PC-3 (cell line): Measurements from ENCODE around the gene ZNF493.

Experiments
- EZH2 ChIP-seq: fragments of 300-600 bp; sonication (generic); IDR thresholded peaks from one replicate; pipeline ENCODE4 v1.6.1; 2017; ENCODE audit warnings: antibody characterized with exemption, mild to moderate bottlenecking, low read length; ENCODE audit not compliant: unreplicated experiment
- EZH2phosphoT487 ChIP-seq: fragments of 300-600 bp; sonication (generic); IDR thresholded peaks from 2 replicates; pipeline ENCODE4 v1.6.1; 2018; ENCODE audit warnings: mild to moderate bottlenecking, antibody characterized with exemption, low read length, borderline replicate concordance
- TF ChIP-seq, protein P1 (sequence below): fragments of 300-600 bp; sonication (generic); conservative IDR thresholded peaks from 2 replicates; pipeline ENCODE4 v1.5.1; 2017; ENCODE audit warnings: antibody characterized with exemption, low read depth, mild to moderate bottlenecking, low read length

GRCh38 chr19:21383980-21384582, 12.9 kb upstream of the ZNF493 start:
- TF ChIP-seq, protein P1, sequence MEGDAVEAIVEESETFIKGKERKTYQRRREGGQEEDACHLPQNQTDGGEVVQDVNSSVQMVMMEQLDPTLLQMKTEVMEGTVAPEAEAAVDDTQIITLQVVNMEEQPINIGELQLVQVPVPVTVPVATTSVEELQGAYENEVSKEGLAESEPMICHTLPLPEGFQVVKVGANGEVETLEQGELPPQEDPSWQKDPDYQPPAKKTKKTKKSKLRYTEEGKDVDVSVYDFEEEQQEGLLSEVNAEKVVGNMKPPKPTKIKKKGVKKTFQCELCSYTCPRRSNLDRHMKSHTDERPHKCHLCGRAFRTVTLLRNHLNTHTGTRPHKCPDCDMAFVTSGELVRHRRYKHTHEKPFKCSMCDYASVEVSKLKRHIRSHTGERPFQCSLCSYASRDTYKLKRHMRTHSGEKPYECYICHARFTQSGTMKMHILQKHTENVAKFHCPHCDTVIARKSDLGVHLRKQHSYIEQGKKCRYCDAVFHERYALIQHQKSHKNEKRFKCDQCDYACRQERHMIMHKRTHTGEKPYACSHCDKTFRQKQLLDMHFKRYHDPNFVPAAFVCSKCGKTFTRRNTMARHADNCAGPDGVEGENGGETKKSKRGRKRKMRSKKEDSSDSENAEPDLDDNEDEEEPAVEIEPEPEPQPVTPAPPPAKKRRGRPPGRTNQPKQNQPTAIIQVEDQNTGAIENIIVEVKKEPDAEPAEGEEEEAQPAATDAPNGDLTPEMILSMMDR, result no peak
- no peak for TF ChIP-seq EZH2phosphoT487
- no peak for TF ChIP-seq EZH2
